ENCODE results near the gene INTS6.

Gene INTS6

DNA sequence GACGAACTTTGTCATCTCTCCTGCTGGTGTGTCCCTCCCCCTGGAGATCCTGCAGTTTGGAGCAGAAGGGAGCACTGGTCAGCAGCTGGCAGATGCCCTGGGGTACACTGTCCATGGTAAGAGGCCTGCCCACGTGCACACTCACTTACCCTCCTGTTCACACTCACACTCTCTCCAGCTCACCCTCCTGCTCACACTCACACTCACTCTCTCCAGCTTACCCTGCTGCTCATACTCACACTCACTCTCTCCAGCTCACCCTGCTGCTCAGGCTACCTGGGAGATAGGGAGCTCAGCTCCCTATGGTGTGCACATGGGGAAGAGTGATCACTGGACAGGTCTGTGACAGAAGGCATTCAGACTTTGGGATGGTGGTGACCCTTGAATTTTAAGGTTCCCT, 111.6 kb downstream of the INTS6 start:
- no peak for DNase-seq

- no peak for DNase-seq
These were observed 112.7 kb downstream of the INTS6 start for GRCh38 chr13:51339952-51340732.

GRCh38 chr13:51339354-51339753, 113.5 kb downstream of the INTS6 start, which contains the start of gene SERPINE3:
Gene SERPINE3, plus strand, starts transcription at chr13:51339691. Its CDS starts 1,401 bp downstream, at chr13:51341092.
- DNase-seq: no peak

GRCh38 chr13:51336746-51337145, 116.1 kb downstream of the INTS6 start:
- no peak for DNase-seq

- no peak for DNase-seq
These were observed 119.0 kb downstream of the INTS6 start for GRCh38 chr13:51333826-51334225.

GRCh38 chr13:51333421-51333820, 119.4 kb downstream of the INTS6 start:
- DNase-seq: no peak

- no peak for DNase-seq
These were observed 120.1 kb downstream of the INTS6 start for GRCh38 chr13:51332566-51333361.

GRCh38 chr13:51331354-51331861, 121.4 kb downstream of the INTS6 start:
- DNase-seq: no peak

DNA sequence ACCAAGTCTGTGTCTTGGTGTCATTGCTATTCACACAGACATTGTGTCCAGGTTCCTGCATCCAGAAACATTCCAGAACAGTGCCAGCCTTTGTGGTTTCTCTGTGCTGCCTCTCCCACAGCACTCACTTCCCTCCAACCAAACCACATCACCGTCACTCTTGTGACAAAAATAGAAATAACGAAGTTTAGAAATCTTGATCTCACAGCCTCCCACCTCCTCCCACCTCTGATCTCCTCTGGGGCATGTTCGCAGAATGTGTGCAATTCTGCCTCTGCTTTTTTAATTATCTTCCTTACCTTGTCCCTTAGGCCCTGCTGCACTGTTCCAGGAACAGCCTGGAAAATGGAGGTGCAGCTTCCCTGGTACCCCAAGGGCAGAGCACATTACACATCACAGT, 122.0 kb downstream of the INTS6 start:
- no peak for DNase-seq

- no peak for DNase-seq
These were observed 123.2 kb downstream of the INTS6 start for GRCh38 chr13:51329606-51330005.

DNA sequence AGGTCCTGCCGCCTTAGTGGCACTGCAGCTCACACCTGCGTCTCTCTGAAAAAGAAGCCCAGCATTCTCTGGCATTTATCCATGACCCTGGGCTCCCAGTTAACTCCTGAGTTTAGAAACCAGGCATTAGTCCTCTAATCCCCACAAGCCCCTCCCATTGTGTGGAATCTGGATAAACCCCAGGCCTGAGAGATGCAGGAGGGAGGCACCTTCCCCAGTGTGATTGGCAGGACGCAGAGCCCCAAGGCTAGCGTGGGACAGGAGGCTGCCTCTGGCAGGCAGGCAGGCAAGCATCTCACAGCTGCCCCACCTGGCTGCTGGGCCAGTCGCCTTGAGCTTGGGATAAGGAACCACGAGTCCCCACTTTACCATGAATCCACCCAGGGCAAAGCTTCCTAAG, 124.3 kb downstream of the INTS6 start:
- DNase-seq: no peak

DNA sequence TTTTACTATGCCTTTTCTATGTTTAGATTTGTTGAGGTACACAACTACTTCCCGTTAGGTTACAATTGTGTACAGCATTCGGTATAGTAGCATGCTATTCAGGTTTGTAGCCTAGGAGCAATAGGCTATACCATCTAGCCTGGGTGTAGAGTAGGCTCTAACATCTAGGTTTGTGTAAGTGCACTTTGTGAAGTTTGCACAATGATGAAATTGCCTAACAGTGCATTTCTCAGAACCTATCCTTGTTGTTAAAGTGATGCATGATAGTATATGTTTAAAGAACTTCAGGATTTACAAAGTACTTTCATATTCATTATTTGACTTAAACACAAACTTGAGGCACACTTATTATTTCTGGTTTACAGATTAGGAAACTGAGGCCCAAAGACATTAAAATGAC, 124.9 kb downstream of the INTS6 start:
- DNase-seq: no peak

DNA sequence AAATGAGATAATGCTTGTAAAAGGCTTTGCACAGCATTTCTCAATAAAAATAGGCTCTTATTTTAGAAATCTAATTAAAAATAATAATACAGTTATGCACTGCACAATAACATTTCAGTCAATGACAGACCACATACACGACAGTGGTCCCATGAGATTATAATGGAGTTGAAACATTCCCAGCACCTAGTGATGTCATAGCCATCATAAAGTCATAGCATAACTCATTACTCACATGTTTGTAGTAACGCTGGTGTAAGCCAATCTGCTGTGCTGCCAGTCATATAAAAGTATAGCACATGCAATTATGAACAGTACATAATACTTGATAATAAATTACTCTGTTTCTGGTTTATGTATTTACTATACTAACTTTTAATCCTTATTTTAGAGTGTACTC, 126.1 kb downstream of the INTS6 start:
- no peak for DNase-seq

DNA sequence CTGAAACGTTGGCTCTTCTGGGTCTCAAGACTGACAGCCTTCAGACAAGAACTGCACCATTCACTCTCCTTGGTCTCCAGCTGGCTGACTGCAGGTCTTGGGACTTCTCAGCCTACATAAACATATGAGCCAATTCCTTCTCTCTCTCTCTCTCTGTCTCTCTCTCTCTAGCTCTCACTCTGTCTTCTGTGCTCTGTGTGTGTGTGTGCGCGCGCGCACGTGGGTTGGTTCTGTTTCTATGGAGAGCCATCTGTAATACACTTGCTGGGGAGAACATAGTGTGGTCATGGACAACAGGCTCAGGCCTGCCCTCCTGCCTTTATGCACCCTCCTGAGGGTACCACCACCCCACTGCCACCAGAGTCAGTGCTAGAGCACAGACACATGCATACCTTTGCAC, 127.0 kb downstream of the INTS6 start:
- no peak for DNase-seq

DNA sequence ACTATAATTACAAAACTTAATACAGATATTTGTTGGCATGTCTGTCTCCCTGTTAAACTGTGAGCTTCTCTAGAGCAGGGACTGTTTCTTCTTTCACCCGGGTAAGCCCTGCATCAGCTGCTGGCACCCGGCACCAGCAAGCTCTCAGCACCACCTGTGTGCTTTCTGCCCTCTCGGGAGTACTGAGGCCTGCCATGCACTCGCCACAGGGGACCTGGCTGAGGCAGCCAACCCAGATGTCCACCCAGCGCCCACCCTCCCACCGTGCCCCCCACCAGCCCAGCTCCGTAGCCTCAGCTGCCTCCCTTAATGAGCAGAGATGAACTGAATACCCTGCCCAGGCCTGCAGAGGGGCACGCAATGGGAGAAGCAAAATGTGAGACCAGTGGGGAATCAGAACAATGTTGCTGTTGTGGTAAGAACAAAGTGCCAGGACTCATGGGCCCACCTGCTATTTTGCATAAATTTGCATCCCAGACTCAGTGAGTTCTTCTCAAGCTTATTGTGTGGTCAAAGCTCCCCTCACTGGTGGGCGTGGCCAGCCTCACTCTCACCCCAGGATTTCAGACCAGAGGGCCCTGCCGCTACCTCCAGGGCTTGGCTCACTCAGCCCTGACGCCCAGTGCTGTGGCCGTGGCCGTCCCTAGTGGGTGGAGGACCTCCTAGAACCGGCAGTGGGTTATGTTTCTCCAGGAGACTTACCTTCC, 128.0 kb downstream of the INTS6 start:
- DNase-seq: no peak

- DNase-seq: no peak
These were observed 128.9 kb downstream of the INTS6 start for GRCh38 chr13:51323824-51324511.

GRCh38 chr13:51322826-51323225, 130.0 kb downstream of the INTS6 start:
- no peak for DNase-seq

GRCh38 chr13:51321836-51322235, 131.0 kb downstream of the INTS6 start:
- no peak for DNase-seq

DNA sequence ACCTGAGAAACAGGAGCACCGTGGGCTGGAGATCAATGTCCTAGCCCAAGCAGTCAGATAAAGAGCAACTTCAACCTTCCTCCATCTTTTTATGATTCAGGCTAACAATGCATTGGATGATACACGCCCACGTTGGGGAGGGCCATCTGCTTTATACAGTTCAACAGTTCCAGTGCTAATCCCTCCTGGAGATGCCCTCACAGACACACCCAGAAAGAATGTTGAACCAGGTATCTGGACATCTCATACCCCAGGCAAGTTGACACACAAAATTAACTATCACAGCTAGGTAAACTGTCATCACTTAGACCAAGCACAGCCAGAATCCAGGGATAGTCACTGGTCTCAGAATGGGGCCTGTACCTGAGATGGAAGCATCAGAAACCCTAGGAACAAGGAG, 134.0 kb downstream of the INTS6 start:
- no peak for DNase-seq

GRCh38 chr13:51318015-51318414, 134.8 kb downstream of the INTS6 start:
- DNase-seq: no peak

DNA sequence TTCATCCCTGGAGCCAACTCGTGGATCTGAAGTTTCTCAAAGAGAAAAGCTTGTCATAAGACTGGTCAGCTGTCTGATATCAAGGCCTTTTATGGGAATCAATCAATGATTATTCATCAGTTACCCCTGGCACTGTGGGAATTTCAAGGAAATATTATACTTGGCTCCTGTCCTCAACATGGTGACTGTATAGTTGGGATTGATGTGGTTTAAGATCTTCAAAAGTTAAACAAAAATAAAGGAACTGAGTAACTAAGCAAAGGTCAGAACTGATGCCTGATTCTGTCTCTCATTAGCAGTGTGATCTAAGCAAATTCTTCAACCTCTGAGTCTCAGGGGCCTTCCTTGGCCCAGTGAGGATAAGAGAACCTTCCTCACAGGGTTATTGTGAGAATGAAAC, 135.6 kb downstream of the INTS6 start:
- DNase-seq: no peak

DNA sequence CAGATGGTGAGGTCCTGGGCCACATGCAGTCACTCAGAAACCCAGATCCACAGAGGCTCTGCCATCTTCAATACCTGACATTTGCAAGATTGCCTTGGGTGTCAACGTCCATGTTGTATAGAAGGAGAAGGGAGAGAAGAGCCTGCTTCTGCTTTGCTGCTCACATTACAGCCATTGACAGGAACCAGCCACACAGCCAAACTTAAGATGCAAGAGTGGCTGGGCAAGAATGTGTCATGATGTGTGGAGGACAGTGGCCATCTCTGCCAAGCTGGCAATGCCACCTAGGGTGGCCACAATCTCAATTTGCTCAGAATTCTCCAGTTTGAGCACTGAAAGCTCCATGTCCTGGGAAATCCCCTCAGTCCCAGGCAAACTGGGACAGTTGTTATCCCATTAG, 139.2 kb downstream of the INTS6 start:
- no peak for DNase-seq

Measured in activated CD4-positive, alpha-beta T cell treated with anti-CD3 and anti-CD28 coated beads, Interleukin-2, Interleukin-6, amounts not matched to agents 100 ng/mL and 50 ng/mL, durations not matched to agents 16 hours and 8 hours (primary cell).